Measurements from ENCODE around the gene ATP8A2.

Gene ATP8A2

DNA sequence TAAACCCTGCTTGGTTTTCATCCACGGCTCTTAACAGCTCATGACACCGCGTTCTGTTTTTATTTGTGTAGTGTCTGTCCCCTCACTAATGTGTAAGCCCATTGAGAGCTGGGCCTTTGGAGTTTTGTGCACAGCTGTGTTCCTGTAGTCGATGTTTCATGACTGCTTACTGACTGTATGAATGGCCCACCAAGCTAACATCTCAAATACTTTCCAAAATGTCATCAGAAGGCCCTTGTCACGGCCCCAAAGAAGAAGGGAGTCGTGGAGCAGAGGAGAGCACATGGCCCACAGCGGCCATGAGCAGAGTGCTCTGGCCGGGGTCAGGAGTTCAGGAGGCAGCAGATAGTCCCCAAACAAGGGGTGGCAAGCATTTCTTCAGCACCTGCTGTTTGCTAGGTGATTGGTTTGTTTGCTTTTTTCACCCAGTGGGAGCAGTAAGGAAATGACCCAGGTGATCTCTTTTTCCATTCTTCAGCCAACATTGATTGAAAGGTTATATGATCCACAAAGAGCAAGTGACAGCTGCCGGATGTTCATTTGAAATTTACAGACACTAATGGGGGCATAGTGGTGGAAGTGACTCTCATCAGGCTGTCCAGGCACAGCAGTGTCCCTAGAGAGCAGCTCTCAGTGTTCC is 315.2 kb downstream of the ATP8A2 start:
- no peak for DNase-seq (ENCODE audit: low read depth)

DNA sequence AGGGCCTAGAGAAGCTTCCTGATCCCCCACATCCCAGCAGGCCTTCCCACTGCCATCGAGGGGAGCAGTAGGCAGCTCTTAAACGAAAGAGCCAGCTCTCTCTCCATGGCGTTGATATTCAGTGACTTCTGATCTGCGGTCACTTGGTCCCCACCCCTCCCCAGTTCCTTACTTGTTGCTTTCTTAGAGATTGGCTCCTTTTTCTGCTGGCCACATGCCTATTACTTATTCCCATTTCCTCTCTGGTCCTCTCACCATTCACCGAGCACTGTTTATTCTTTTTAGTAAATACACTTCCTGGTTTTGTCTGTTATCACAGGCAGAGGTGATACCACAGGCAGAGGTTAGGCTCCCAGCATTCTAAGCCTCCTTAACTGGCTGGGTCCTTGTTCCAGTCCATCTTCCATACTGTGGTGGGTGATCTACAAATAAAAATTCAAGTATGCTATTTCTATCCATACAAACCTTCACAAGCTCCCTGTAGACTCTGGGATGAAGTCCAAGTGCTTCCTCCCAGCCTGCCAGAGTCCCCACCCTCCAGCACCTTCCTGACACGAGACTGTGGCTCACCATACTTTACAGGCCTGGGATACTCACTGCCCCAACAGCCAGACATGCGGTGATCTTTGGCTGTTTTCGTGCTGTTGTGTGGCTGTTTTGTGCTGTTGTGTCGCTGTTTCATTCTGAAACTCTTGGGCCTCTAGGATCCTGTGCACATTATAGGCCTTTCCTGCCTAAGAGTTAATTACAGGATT is 315.9 kb downstream of the ATP8A2 start:
- no peak for DNase-seq (ENCODE audit: low read depth)

DNA sequence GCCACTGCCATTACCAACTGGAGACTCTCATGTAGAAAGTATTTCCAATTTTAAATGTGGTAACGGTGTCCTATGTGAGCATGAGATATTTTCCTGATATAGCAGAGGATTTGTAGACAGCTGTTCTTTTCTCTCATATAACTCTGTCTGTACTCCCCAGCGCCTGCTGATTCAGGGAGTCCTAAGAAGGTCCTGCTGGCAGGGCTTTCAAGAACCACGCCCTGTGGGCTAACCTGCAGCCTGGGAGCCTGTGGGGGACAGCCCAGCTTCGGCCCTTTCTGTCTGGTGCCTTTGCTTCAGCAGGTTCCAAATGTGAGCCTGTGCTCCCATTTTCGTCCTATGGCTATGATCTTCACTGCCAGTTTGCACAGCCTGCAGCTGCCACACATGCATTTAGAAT is 316.8 kb downstream of the ATP8A2 start:
- no peak for DNase-seq (ENCODE audit: low read depth)

DNA sequence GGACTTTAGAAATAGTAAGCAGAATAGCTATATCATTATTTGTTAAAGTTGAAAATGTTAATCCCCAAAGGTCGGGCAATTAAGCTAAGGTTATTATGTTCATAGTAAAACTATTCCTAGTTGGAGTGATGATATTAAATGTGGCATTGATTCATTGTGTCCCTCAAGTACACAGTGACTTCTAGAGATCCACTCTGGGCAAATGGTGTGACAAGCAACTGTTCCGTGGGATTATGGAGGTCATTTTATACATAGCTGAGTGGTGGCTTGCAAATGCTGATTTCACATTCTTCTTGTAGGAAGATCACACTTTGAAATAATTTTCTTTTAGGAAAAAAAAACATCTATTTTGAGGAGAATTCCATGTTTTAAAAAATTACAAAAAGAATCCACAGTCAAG is 317.8 kb downstream of the ATP8A2 start:
- no peak for DNase-seq (ENCODE audit: low read depth)

DNA sequence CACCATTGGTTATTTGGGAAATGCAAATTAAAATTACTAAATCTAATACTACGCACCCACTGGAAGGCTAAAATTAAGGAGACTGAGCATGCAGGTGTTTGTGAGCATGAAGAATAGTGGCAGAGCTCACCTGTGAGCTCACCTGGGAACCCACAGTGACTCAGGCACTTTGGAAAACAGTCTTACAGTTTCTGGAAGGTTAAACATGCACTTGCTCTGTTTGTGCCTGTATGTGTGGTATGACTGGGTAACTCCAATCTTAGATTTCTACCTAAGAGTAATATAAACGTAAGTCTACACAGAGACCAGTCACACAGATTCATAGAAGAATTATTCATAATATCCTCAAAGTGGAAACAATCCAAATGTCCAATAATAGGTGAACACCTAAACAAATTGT is 318.8 kb downstream of the ATP8A2 start:
- DNase-seq (ENCODE audit: low read depth): no peak

DNA sequence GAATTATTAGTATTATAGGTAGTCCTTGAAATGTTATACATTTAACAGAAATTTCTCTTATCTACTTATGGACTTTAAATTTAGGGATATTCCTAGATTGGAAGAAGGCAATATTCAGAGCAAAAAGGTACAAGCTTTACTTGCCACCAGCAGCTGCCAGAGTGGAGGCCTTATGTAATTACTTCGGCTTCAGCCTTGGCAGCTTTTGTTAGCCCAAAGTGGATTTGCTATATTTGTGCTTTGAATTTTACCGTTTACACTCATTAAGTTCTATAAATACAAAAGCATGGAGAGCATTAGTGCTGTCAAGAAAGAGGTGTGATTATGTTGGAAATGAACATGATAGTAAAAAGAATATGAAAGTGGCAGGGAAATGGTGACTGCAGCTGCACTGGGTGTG is 319.9 kb downstream of the ATP8A2 start:
- no peak for DNase-seq (ENCODE audit: low read depth)

DNA sequence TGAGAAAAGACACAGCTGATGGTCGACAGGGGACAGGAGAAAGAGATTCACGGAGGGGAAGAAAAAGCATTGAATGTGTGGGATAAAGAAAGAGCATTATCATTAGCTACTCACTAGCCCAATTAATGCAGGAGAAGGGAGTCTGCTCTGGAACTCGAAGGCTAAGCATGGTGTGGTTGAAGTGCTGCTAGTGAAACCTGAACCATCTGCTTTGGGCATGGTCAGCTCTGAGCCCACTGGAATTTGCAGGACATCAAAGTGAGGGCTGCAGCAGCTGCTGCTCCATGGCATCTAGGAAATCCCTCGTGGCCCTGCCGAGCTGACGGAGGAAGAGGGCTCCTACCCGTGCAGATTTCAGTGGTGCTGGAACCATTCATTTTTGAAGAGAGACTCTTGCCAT is 320.3 kb downstream of the ATP8A2 start:
- no peak for DNase-seq (ENCODE audit: low read depth)

DNA sequence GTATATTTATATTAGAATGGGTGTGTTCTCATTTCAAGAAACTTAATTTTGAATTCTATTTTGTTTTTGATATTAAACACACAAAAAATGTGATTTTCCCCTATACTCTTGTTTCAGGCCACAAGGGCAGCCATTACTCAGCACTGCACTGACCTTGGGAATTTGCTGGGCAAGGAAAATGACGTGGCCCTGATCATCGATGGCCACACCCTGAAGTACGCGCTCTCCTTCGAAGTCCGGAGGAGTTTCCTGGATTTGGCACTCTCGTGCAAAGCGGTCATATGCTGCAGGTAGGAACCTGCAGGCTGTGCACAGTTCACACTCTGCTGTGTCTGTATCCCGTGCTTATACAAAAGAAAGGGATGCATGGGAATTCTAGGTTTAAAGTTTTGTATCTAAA is 327.3 kb downstream of the ATP8A2 start:
- DNase-seq (ENCODE audit: low read depth): no peak

DNA sequence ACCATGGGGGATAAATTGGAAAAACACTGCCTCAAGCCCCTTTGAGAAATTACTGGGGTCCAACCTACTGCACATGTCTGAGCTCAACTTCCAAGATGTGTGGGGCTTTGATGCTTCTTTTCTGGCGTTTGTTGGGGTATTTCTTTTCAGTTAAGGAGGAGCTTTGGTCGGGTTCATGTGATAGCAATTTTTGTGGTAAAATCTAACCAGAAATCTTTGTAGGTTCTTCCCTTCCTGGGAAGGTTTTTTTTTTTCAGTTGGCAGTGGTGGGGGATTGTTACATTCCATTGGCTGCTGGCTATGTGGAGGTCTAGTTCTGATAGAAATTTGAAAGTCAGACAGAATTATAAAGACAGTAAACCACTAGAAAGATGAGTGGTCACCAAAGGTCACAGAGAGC is 327.8 kb downstream of the ATP8A2 start:
- no peak for DNase-seq (ENCODE audit: low read depth)

DNA sequence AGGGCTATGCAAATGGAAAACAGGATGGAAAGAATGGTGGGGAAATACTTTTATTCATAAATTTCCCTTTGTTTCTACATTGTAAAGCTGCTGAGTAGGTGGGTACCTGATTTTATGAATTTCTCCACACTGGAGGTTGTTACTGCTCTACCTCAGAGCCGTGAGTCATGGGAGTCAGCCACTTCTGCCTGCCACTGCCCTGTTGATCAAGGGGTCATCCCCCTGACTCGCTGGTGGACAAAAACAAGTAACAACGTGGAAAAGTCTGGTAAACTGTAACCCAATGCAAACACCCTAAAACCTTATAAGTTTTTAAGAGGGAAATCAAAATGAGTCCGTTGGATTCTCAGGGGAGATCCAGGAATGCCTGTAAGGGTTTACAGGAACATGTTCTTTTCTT is 329.5 kb downstream of the ATP8A2 start:
- no peak for DNase-seq (ENCODE audit: low read depth)

DNA sequence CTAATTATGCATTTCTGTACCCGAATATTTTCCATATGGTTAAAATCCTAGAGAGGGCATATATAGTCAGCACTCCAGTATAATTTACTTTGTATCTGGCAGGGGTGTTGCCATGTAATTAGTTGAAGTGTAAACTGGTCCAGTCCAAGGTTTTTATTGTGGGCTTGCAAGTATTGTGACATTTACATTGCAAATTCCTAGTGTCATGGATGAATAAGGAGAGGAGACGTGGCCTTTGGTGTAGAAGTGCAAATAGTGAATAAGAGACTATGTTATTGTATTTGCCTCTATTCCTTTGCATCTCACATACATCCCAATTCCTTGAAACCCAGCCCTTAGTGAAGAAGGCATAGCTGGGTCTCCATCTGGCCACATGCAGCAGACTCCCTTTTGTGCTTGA is 330.6 kb downstream of the ATP8A2 start:
- DNase-seq (ENCODE audit: low read depth): no peak

DNA sequence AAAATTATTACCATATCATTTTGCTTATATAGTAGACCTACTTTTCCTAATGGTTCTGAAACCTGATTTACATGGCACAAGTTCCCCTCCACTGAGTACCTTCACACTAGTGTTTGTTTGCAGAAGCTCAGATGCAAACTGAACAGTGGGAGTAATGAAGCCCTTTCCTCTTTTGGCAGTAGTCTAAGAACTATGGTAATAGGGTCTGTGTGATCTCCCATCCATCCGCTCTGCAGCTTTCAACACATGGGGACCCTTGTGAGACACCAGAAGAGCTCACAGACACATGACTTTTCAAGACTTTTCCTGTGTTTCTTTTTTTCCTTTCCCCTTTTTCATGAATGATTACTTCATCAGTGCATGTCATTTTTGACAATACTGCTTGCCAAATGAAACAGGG is 336.0 kb downstream of the ATP8A2 start:
- DNase-seq (ENCODE audit: low read depth): no peak

DNA sequence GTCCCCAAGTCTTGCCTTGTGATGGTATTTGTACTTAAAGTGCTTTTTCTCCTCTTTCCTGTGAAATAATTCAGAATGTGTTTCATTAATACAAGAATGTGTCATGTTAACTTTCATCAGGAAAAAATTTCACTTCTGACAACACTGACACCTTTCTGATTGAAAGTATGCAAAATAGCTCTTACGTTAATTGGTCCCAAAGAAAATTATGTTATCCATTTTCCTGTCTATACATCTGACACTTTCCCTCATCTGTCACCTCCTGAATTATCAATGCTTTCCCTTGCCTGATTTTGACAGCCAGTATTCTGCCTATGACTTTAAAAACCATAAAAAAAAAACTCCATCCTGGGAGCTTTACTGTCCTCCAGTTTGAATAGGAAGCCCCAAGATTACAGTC is 336.5 kb downstream of the ATP8A2 start:
- DNase-seq (ENCODE audit: low read depth): no peak

DNA sequence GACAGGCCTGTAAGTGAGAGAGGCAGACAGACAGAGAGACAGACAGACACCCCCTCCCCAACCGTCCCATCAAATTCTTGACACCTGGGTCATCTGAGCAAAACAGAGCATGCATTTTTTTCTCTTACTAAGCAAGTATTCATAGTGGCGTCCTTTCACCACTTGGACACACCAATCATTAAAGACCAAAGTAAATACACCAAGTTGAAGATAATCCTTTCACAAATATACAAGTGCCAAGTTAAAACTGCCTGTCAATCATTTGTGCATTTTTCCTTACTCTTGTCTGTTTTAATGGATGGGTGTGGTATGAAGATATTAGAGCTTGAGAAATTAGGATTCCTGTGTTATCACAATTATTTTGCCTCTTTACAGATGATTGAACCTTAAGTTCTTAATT is 337.3 kb downstream of the ATP8A2 start:
- no peak for DNase-seq (ENCODE audit: low read depth)

DNA sequence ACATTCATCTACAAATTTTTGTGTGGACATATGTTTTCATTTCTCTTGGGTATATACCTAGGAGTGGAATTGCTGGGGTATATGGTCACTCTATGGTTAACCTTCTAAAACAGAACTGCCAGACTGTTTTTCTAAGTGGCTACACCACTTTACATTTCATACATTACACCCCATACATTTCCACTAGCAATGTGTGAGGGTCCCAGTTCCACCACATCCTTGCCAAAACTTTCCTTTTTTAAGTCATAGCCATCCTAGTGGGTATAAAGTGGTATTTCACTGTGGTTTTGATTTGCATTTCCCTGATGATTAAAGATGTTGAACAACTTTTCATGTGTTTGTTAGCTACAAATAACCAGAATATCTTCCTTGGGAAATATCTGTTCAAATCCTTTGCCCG is 344.0 kb downstream of the ATP8A2 start:
- DNase-seq (ENCODE audit: low read depth): no peak

DNA sequence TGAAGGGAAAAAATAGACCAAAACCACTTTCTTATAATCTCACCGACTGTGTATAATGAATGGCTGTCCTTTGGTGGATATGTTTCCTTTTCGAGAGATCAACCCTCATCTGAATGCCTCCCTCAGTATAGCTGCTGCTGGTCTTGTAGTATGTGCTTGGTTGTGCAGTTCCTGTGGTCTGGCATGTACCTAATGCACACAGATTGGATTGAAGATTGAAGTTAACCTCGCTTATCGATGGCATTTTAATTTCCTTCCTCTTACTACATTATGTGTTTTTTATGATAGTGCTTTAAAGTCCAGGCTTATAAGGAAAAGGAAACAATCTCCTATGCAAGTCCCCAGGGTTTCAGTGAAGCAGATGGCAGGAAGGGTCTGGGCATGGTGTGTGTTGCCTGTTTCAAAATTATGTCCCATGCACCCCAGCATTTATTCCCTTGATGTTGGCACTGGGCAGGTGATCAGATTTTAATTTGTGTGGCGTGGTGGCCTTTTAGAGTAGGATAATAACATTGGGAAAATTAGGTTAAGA is 346.0 kb downstream of the ATP8A2 start:
- DNase-seq (ENCODE audit: low read depth): no peak

DNA sequence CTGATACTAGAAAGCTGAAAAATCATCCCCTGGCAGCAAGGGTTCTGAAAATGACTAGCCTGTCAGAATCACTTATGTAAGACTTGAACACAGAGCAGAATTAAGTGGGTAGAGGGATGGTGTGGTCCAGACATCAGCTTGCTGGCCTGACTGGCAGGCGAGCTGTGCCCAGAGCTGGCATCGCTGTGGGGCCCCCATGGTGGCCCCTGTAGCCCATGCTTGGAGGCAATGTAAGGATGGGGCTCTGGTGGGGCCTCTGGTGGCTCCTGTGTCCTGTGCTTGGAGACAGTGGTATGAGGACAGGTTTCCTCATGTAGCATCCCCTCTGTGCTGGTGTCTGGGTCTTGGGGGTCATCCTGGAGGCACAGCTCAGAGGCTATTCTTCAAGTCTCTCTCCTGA is 347.9 kb downstream of the ATP8A2 start:
- no peak for DNase-seq (ENCODE audit: low read depth)

DNA sequence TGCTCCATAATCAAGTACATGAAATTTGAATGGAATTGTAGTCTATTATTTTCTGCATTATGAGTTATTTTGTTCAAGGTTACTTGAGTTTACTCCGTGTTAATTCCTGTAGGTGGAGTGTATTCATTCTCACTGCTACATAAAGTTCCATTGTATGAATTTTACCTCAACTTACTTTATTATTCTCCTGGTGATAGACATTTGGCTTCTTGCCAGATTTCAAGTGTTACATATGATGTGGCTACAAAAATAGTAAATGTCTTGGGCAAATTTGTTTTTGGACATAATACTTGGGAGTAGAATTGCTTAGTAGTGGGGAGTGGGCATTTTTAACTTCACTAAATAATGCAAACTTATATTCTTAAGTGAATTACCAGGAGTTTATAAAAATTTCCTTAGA is 351.1 kb downstream of the ATP8A2 start:
- DNase-seq (ENCODE audit: low read depth): no peak

DNA sequence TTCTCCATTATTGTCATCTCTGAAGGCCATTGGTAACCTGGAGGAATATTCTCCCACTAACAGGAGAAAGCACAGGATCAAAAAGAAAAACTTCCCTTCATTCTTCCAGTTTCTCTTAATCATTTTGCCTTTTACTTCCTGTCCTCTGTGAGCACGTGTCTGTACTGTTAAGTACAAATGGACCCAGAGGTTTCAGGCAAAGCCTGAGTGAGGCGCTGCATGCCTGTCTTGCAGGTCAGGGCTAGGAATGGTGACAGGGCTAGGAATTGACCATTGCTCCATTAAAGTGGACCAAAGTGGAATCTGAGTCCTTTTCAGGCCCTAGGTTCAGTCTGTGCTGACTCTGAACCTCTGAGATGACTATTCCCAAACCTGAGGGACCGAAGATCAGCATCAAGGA is 353.3 kb downstream of the ATP8A2 start:
- DNase-seq (ENCODE audit: low read depth): no peak

DNA sequence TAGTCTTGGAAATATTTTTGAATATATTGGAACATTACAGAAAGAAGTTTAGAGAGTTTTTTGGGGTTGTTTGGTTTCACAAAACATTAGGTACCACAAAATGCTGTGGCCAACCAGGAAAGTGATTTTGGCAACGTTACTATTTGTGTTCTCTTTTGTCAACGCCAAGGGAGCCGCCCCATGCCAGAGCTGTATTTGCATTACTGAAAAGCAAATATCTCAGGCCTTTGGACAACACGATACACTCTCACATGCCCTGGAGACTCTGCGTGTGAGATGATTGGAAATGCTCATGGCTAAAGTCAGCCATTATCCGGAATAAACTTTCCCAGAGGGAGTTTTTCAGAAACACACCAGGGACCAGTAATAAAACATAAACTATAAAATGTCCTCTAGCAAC is 355.5 kb downstream of the ATP8A2 start:
- DNase-seq (ENCODE audit: low read depth): no peak

DNA sequence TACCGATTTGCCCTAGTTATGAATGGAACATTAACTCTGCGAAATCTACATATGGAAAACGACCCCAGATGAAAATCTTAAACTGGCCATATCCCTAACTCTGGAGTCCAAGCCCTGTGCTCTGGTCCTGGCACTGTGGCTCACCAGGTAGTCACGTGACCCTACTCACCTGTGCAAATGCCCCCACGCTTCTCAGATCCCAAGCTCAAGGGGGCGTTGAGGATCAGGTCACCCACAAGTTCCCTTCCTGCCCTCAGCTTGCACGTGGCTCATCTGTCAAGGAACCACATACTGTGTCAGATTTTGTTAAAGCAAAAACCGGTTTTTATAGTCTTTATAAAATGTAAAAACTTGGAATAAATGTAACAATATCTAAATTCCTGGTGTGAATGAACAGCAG is 356.0 kb downstream of the ATP8A2 start:
- no peak for DNase-seq (ENCODE audit: low read depth)

DNA sequence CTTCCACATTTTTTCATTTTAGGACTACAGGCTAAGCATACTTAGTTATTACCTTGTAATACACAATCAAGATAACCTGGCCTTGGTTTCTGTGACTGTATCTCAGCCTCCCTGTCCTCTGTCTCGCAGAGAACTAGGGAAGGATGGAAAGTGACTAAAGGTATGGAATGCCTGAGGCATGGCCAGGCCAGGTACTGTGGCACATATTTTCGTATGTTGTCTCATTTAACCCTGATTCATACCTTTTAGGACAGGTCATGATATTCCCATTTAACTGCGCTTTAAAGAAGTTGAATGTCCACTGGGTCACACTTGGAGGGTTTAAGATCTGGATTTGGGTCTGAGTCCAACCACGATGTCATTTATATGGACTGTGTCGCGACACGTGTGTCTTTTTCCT is 357.4 kb downstream of the ATP8A2 start:
- no peak for DNase-seq (ENCODE audit: low read depth)

DNA sequence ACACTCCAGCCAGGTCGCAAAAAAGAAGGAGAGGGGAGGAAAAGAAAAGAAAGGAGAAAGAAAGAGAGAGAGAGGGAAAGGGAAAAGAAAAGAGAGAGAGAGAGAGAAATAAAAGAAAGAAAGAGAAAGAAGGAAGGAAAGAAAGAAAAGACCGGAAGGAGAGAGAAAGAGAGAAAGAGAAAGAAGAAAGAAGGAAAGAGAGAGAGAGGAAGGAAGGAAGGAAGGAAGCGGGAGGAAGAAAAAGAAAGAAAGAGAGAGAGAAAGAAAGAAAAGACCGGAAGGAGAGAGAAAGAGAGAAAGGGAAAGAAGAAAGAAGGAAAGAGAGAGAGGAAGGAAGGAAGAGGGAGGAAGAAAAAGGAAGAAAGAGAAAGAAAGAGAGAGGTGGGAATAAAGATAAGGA is 359.3 kb downstream of the ATP8A2 start:
- no peak for DNase-seq (ENCODE audit: low read depth)

DNA sequence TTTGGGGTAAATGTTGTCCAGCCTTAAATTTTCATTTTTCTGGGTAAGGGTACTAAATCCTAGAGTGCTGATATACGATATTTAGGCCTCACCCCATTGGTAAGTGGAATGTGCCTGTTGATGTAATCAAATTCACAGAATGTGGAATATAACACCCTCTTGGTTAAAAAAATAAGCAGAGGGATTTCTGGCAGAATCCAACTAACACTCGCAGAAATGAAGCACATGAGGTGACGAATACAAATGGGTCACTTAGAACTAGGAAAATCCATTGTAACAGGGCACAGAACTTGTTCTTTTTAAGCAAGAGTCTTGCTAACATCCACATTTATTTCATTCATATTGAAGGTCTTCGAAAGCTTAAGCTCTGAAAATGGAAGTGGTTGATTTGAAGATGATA is 359.8 kb downstream of the ATP8A2 start:
- no peak for DNase-seq (ENCODE audit: low read depth)

All from activated T-cell treated with anti-CD3 and anti-CD28 coated beads for 48 hours (primary cell).